GM12875 (cell line): Measurements from ENCODE around the gene KDM4B.

Experiments
- H3K4me3 ChIP-seq: one replicate; pipeline ENCODE4 v1.5.1; 2011; ENCODE audit warnings: low read depth, low read length, control low read depth
- CTCF ChIP-seq: IDR thresholded peaks from 2 replicates; pipeline ENCODE4 v1.5.1; 2011; ENCODE audit warnings: low read depth, mild to moderate bottlenecking, control low read depth, inconsistent platforms, low read length, moderate library complexity, borderline replicate concordance; ENCODE audit not compliant: insufficient read depth

Gene KDM4B

GRCh38 chr19:4976401-4977298 lies 7.7 kb downstream of the KDM4B start:
- peak overlapping the region; percentile 10 for H3K4me3 ChIP-seq
- TF ChIP-seq CTCF, result peak; percentile 51

GRCh38 chr19:4977299-4978174 lies 8.6 kb downstream of the KDM4B start:
- peak overlapping the region; percentile 10 for H3K4me3 ChIP-seq
- no peak for TF ChIP-seq CTCF

GRCh38 chr19:4979211-4979807 lies 10.4 kb downstream of the KDM4B start:
- no peak for TF ChIP-seq CTCF
- H3K4me3 ChIP-seq, result no peak overlapping the region

- H3K4me3 ChIP-seq, result no peak overlapping the region
- no peak for TF ChIP-seq CTCF
Observed at GRCh38 chr19:4980067-4980466, 11.2 kb downstream of the KDM4B start.

GRCh38 chr19:4980838-4981680 lies 12.1 kb downstream of the KDM4B start:
- no peak overlapping the region for H3K4me3 ChIP-seq
- peak; percentile 73 for TF ChIP-seq CTCF

- TF ChIP-seq CTCF, result no peak
- no peak overlapping the region for H3K4me3 ChIP-seq
Observed at GRCh38 chr19:4981681-4981958, 12.7 kb downstream of the KDM4B start.
